HG03280 (cell line): ENCODE measurements around the gene TNPO2.
"Not testable (repeated sequence)": the region's sequence is repeated elsewhere in the genome, so short reads cannot be mapped to it uniquely, and the experiment has no call there.

Source experiments
- ATAC-seq: cut with Tn5 transposase; IDR thresholded peaks from one replicate; pipeline ENCODE4 v1.9.1; 2021; ENCODE audit warnings: mild to moderate bottlenecking, moderate library complexity; ENCODE audit not compliant: unreplicated experiment

The TNPO2 gene

GRCh38 chr19:12706332-12706718 lies 17.4 kb downstream of the TNPO2 start:
- no peak for ATAC-seq

- no peak for ATAC-seq
Observed at GRCh38 chr19:12705654-12706331, 17.9 kb downstream of the TNPO2 start.

- ATAC-seq, result no peak
Observed at GRCh38 chr19:12705169-12705568, 18.6 kb downstream of the TNPO2 start.

GRCh38 chr19:12703046-12703445 lies 20.7 kb downstream of the TNPO2 start:
- no peak for ATAC-seq

GRCh38 chr19:12701596-12702282 lies 22.0 kb downstream of the TNPO2 start:
- ATAC-seq, result no peak

- no peak for ATAC-seq
Observed at GRCh38 chr19:12698138-12698537, 25.6 kb downstream of the TNPO2 start.

- not testable (repeated sequence) for ATAC-seq
Observed at GRCh38 chr19:12697425-12697824, 26.3 kb downstream of the TNPO2 start.

- peak; percentile 79 for ATAC-seq
Observed at GRCh38 chr19:12696366-12697335, 27.1 kb downstream of the TNPO2 start, which contains the start of gene FBXW9. Gene FBXW9, minus strand, starts transcription at chr19:12696631. Its CDS starts 50 bp downstream, at chr19:12696581.

GRCh38 chr19:12695997-12696365 lies 27.8 kb downstream of the TNPO2 start:
- ATAC-seq, result peak; percentile 26

- no peak for ATAC-seq
Observed at GRCh38 chr19:12695514-12695913, 28.2 kb downstream of the TNPO2 start.

- ATAC-seq, result no peak
Observed at GRCh38 chr19:12695096-12695495, 28.6 kb downstream of the TNPO2 start.

- ATAC-seq, result no peak
Observed at GRCh38 chr19:12694641-12695040, 29.1 kb downstream of the TNPO2 start.

GRCh38 chr19:12692960-12693359 lies 30.8 kb downstream of the TNPO2 start:
- no peak for ATAC-seq

- ATAC-seq, result no peak
Observed at GRCh38 chr19:12689581-12690216, 34.0 kb downstream of the TNPO2 start.

GRCh38 chr19:12689012-12689411 lies 34.7 kb downstream of the TNPO2 start:
- ATAC-seq, result no peak

GRCh38 chr19:12687496-12688196 lies 36.1 kb downstream of the TNPO2 start, which contains the start of gene GNG14:
Gene GNG14, plus strand, starts transcription at chr19:12687998. Its CDS starts 51 bp downstream, at chr19:12688049.
- ATAC-seq, result no peak

- no peak for ATAC-seq
Observed at GRCh38 chr19:12685831-12686230, 37.9 kb downstream of the TNPO2 start.

GRCh38 chr19:12681074-12681987 lies 42.4 kb downstream of the TNPO2 start, which contains the start of gene DHPS:
Gene DHPS, minus strand, starts transcription at chr19:12681880. Its CDS starts 114 bp downstream, at chr19:12681766.
- peak; percentile 63 for ATAC-seq

- no peak for ATAC-seq
Observed at GRCh38 chr19:12680034-12680433, 43.7 kb downstream of the TNPO2 start.
